HTERT RPE-1 (cell line): ENCODE results near the gene CYB5B.
"Not testable (repeated sequence)": the region's sequence is repeated elsewhere in the genome, so short reads cannot be mapped to it uniquely, and the experiment has no call there.

Experiments
- in situ Hi-C: fragments of 300-500 bp; cut with MboI; formaldehyde crosslinking; loops from 4 replicates; pipeline ENCODE4 v1.14.3; 2020; ENCODE audit warnings: low sequenced_read_pairs

CYB5B gene

GRCh38 chr16:69408475-69408874 lies 15.9 kb upstream of the CYB5B start:
- in situ Hi-C loops: no loop called here

GRCh38 chr16:69410219-69410990 lies 14.0 kb upstream of the CYB5B start:
- in situ Hi-C loops: no loop called here

- in situ Hi-C loops: no loop called here
Observed at GRCh38 chr16:69411064-69411985, 13.1 kb upstream of the CYB5B start.

- in situ Hi-C loops: no loop called here
Observed at GRCh38 chr16:69412287-69412686, 12.1 kb upstream of the CYB5B start.

GRCh38 chr16:69413045-69413664 lies 11.3 kb upstream of the CYB5B start:
- in situ Hi-C loops: no loop called here

- in situ Hi-C loops: no loop called here
Observed at GRCh38 chr16:69417520-69418199, 6.8 kb upstream of the CYB5B start.

- in situ Hi-C loops: no loop called here
Observed at GRCh38 chr16:69419956-69420355, 4.5 kb upstream of the CYB5B start.

GRCh38 chr16:69423189-69423588 lies 1.2 kb upstream of the CYB5B start:
- in situ Hi-C loops: no loop called here

- in situ Hi-C loops: no loop called here
Observed at GRCh38 chr16:69424935-69425784, 741 bp downstream of the CYB5B start.

- in situ Hi-C loops: no loop called here
Observed at GRCh38 chr16:69428652-69429051, 4.2 kb downstream of the CYB5B start.

GRCh38 chr16:69429058-69429640 lies 4.7 kb downstream of the CYB5B start:
- in situ Hi-C loops: not testable (repeated sequence)

- in situ Hi-C loops: no loop called here
Observed at GRCh38 chr16:69431948-69432468, 7.6 kb downstream of the CYB5B start.

- in situ Hi-C loops: no loop called here
Observed at GRCh38 chr16:69434066-69434465, 9.6 kb downstream of the CYB5B start.

- in situ Hi-C loops: no loop called here
Observed at GRCh38 chr16:69435977-69436820, 11.8 kb downstream of the CYB5B start.

GRCh38 chr16:69436896-69437295 lies 12.5 kb downstream of the CYB5B start:
- in situ Hi-C loops: no loop called here

GRCh38 chr16:69438465-69438864 lies 14.0 kb downstream of the CYB5B start:
- in situ Hi-C loops: no loop called here

GRCh38 chr16:69440250-69440649 lies 15.8 kb downstream of the CYB5B start:
- in situ Hi-C loops: no loop called here

- in situ Hi-C loops: not testable (repeated sequence)
Observed at GRCh38 chr16:69441030-69441429, 16.6 kb downstream of the CYB5B start.
